Neural progenitor cell (in vitro differentiated cells): ENCODE results near the gene LIN28B. TPM values are rescaled to one million over a fixed set of nuclear protein-coding genes. Genes with fewer than 3 reads are reported as not detected.

Experiments
- DNase-seq: peaks from one replicate; pipeline ENCODE4 v3.0.0-alpha.2; 2016; ENCODE audit warnings: low spot score
- H2AFZ ChIP-seq: fragments of 200-600 bp; sonication (generic); replicated peaks from 2 replicates; pipeline ENCODE4 v1.6.1; 2016; ENCODE audit warnings: antibody characterized with exemption
- H3F3A ChIP-seq: fragments of 200-600 bp; sonication (generic); 2 replicates; pipeline ENCODE4 v1.6.1; 2016; ENCODE audit warnings: antibody characterized with exemption, low read depth
- H3K27ac ChIP-seq: fragments of 200-600 bp; sonication (generic); 2 replicates; pipeline ENCODE4 v1.5.1; 2016; ENCODE audit warnings: mild to moderate bottlenecking
- H3K27me3 ChIP-seq: fragments of 200-600 bp; sonication (generic); 2 replicates; pipeline ENCODE4 v1.6.1; 2016; ENCODE audit warnings: mild to moderate bottlenecking, moderate library complexity
- H3K36me3 ChIP-seq: fragments of 200-600 bp; sonication (generic); 2 replicates; pipeline ENCODE4 v1.5.1; 2016
- H3K4me1 ChIP-seq: fragments of 200-600 bp; sonication (generic); 2 replicates; pipeline ENCODE4 v1.6.1; 2016; ENCODE audit warnings: mixed run types
- H3K4me2 ChIP-seq: fragments of 200-600 bp; sonication (generic); 2 replicates; pipeline ENCODE4 v1.6.1; 2016
- H3K4me3 ChIP-seq: fragments of 200-600 bp; sonication (generic); 2 replicates; pipeline ENCODE4 v1.5.1; 2016
- H3K79me2 ChIP-seq: fragments of 200-600 bp; sonication (generic); 2 replicates; pipeline ENCODE4 v1.6.1; 2016; ENCODE audit warnings: low read depth
- H3K9ac ChIP-seq: fragments of 200-600 bp; sonication (generic); 2 replicates; pipeline ENCODE4 v1.6.1; 2016
- H3K9me3 ChIP-seq: fragments of 200-600 bp; sonication (generic); 2 replicates; pipeline ENCODE4 v1.5.1; 2016; ENCODE audit warnings: low read depth
- H4K20me1 ChIP-seq: fragments of 200-600 bp; sonication (generic); 2 replicates; pipeline ENCODE4 v1.6.1; 2016; ENCODE audit warnings: low read depth
- H3K27ac Mint-ChIP-seq: 3 replicates; pipeline ENCODE4 v1.8.0; 2021; ENCODE audit warnings: mixed read lengths
- H3K27me3 Mint-ChIP-seq: 2 replicates; pipeline ENCODE4 v1.8.0; 2022; ENCODE audit warnings: low read depth, mild to moderate bottlenecking, inconsistent platforms, moderate library complexity, mixed read lengths; ENCODE audit not compliant: insufficient read depth
- H3K36me3 Mint-ChIP-seq: 3 replicates; pipeline ENCODE4 v1.8.0; 2021; ENCODE audit warnings: mixed read lengths
- H3K4me1 Mint-ChIP-seq: 3 replicates; pipeline ENCODE4 v1.8.0; 2021; ENCODE audit warnings: mixed read lengths
- H3K4me3 Mint-ChIP-seq: 3 replicates; pipeline ENCODE4 v1.8.0; 2021; ENCODE audit warnings: mild to moderate bottlenecking, moderate library complexity, mixed read lengths
- H3K9me3 Mint-ChIP-seq: 3 replicates; pipeline ENCODE4 v1.8.0; 2020; ENCODE audit warnings: mixed read lengths
- CTCF ChIP-seq: fragments of 200-600 bp; sonication (generic); IDR thresholded peaks from 2 replicates; pipeline ENCODE4 v1.5.1; 2017; ENCODE audit warnings: antibody characterized with exemption, mild to moderate bottlenecking
- EZH2 ChIP-seq: fragments of 200-600 bp; sonication (generic); IDR thresholded peaks from 2 replicates; pipeline ENCODE4 v1.6.1; 2017; ENCODE audit warnings: antibody characterized with exemption, mild to moderate bottlenecking, moderate library complexity
- EZH2phosphoT487 ChIP-seq: fragments of 200-600 bp; sonication (generic); IDR thresholded peaks from 2 replicates; pipeline ENCODE4 v1.6.1; 2017; ENCODE audit warnings: antibody characterized with exemption
- small RNA-seq: library from RNA; depleted of rRNA; stranded (forward); fragments of <200 nt; gene quantifications from one replicate; pipeline ENCODE3, GENCODE V24; 2015
- total RNA-seq: library from RNA; depleted of rRNA; stranded (reverse); fragments of >200 nt; gene quantifications from 2 replicates; pipeline ENCODE4 v1.2.3, GENCODE V29; 2015; ENCODE audit warnings: low replicate concordance

The LIN28B gene
- total RNA-seq, 1 donor from 2014 or later: 165 TPM

- Histone ChIP-seq H3K27ac (no peak overlapping the region), H3K9ac (no peak overlapping the region), H4K20me1 (no peaks in the 10 kb centered on the region), H3K27me3 (no peaks in the 10 kb centered on the region), H3F3A (no peaks in the 10 kb centered on the region), H3K9me3 (no peaks in the 10 kb centered on the region), H3K4me2 (no peak overlapping the region), H3K4me3 (no peak overlapping the region), H2AFZ (no peak overlapping the region), H3K36me3 (no peaks in the 10 kb centered on the region), H3K4me1 (no peaks in the 10 kb centered on the region), H3K79me2 (no peaks in the 10 kb centered on the region)
- no peak overlapping the region for H3K27ac Mint-ChIP-seq
- H3K4me3 Mint-ChIP-seq: no peak overlapping the region
- no peak for DNase-seq
- H3K4me1 Mint-ChIP-seq: peaks cover 4% of the 10 kb centered on the region
- no peaks in the 10 kb centered on the region for H3K9me3 Mint-ChIP-seq
- no peaks in the 10 kb centered on the region for H3K27me3 Mint-ChIP-seq
- H3K36me3 Mint-ChIP-seq: peaks cover 2% of the 10 kb centered on the region
- TF ChIP-seq EZH2 (no peak), CTCF (no peak)
Observed at GRCh38 chr6:105116150-105116549, 159.2 kb downstream of the LIN28B start.

GRCh38 chr6:105120570-105120969, 163.7 kb downstream of the LIN28B start:
- H3K4me1 Mint-ChIP-seq: peaks cover 4% of the 10 kb centered on the region
- TF ChIP-seq EZH2 (no peak), EZH2phosphoT487 (no peak), CTCF (no peak)
- H3K36me3 ChIP-seq: no peaks in the 10 kb centered on the region

GRCh38 chr6:105121981-105122380, 165.1 kb downstream of the LIN28B start:
- H3K36me3 ChIP-seq: no peaks in the 10 kb centered on the region
- no peaks in the 10 kb centered on the region for H4K20me1 ChIP-seq
- H3K79me2 ChIP-seq: no peaks in the 10 kb centered on the region
- TF ChIP-seq EZH2phosphoT487: no peak
- Mint-ChIP-seq H3K9me3 (no peaks in the 10 kb centered on the region), H3K36me3 (peaks cover 1% of the 10 kb centered on the region), H3K27ac (no peak overlapping the region), H3K27me3 (no peaks in the 10 kb centered on the region), H3K4me3 (no peak overlapping the region), H3K4me1 (no peaks in the 10 kb centered on the region)
- no peaks in the 10 kb centered on the region for H3K27me3 ChIP-seq
- no peak overlapping the region for H3K4me2 ChIP-seq
- no peak overlapping the region for H3K4me3 ChIP-seq
- H3K4me1 ChIP-seq: no peaks in the 10 kb centered on the region
- DNase-seq: no peak
- no peak overlapping the region for H2AFZ ChIP-seq
- no peaks in the 10 kb centered on the region for H3K9me3 ChIP-seq
- no peak overlapping the region for H3K27ac ChIP-seq
- H3K9ac ChIP-seq: no peak overlapping the region
- no peaks in the 10 kb centered on the region for H3F3A ChIP-seq

More at GRCh38 chr6:105120570-105120969, 163.7 kb downstream of the LIN28B start:
- Histone ChIP-seq H3F3A (no peaks in the 10 kb centered on the region), H2AFZ (no peak overlapping the region), H3K4me1 (no peaks in the 10 kb centered on the region), H4K20me1 (no peaks in the 10 kb centered on the region), H3K4me2 (no peak overlapping the region), H3K9me3 (no peaks in the 10 kb centered on the region), H3K79me2 (no peaks in the 10 kb centered on the region), H3K4me3 (no peak overlapping the region), H3K9ac (no peak overlapping the region), H3K27me3 (no peaks in the 10 kb centered on the region), H3K27ac (no peak overlapping the region)
- Mint-ChIP-seq H3K27me3 (no peaks in the 10 kb centered on the region), H3K9me3 (no peaks in the 10 kb centered on the region), H3K4me3 (no peak overlapping the region), H3K36me3 (peaks cover 1% of the 10 kb centered on the region), H3K27ac (no peak overlapping the region)
- DNase-seq: no peak

GRCh38 chr6:105122717-105123116, 165.8 kb downstream of the LIN28B start:
- no peak overlapping the region for H3K4me3 ChIP-seq
- H3K36me3 Mint-ChIP-seq: peaks cover 1% of the 10 kb centered on the region
- H3K27me3 ChIP-seq: no peaks in the 10 kb centered on the region
- H4K20me1 ChIP-seq: no peaks in the 10 kb centered on the region
- H3K27ac Mint-ChIP-seq: no peak overlapping the region
- no peaks in the 10 kb centered on the region for H3F3A ChIP-seq
- H3K4me1 ChIP-seq: no peaks in the 10 kb centered on the region
- H3K36me3 ChIP-seq: no peaks in the 10 kb centered on the region
- H3K4me1 Mint-ChIP-seq: no peaks in the 10 kb centered on the region
- H3K9ac ChIP-seq: no peak overlapping the region
- H2AFZ ChIP-seq: no peak overlapping the region
- no peaks in the 10 kb centered on the region for H3K9me3 ChIP-seq
- no peak overlapping the region for H3K27ac ChIP-seq
- H3K9me3 Mint-ChIP-seq: no peaks in the 10 kb centered on the region
- H3K79me2 ChIP-seq: no peaks in the 10 kb centered on the region
- DNase-seq: no peak
- H3K4me3 Mint-ChIP-seq: no peak overlapping the region
- TF ChIP-seq CTCF (no peak), EZH2 (no peak), EZH2phosphoT487 (no peak)
- no peak overlapping the region for H3K4me2 ChIP-seq
- H3K27me3 Mint-ChIP-seq: no peaks in the 10 kb centered on the region

Small RNAs within 50 kb of the gene (small RNA-seq; reads per million reads assigned to genes)
- gene RNU6-1106P: not detected

Other genes starting within 250 kb of the LIN28B start
- gene HACE1, start 97.2 kb upstream of the LIN28B start, total RNA-seq: 37.0 and 53.3 TPM in 2 replicates
- 3.1 and 8.2 TPM in 2 replicates for gene POPDC3, start 222.9 kb downstream of the LIN28B start, total RNA-seq